ENCODE data around the gene HABP4.
A peak's percentile ranks its signal among the peaks of the same experiment; 100 is the strongest.

The HABP4 gene

GRCh38 chr9:96447406-96447805 lies 2.6 kb upstream of the HABP4 start:
- Histone ChIP-seq H3K27ac (replicated peaks) (no peak overlapping the region), H3K4me3 (replicated peaks; ENCODE audit: insufficient read depth, low read length) (no peak overlapping the region), H3K27me3 (ENCODE audit: insufficient read depth, poor library complexity, severe bottlenecking) (peaks cover 13% of the 10 kb centered on the region)
- DNase-seq (ENCODE audit: low read depth in 1 of 2, low spot score in 1 of 2), result no peak
- TF ChIP-seq, protein P1, sequence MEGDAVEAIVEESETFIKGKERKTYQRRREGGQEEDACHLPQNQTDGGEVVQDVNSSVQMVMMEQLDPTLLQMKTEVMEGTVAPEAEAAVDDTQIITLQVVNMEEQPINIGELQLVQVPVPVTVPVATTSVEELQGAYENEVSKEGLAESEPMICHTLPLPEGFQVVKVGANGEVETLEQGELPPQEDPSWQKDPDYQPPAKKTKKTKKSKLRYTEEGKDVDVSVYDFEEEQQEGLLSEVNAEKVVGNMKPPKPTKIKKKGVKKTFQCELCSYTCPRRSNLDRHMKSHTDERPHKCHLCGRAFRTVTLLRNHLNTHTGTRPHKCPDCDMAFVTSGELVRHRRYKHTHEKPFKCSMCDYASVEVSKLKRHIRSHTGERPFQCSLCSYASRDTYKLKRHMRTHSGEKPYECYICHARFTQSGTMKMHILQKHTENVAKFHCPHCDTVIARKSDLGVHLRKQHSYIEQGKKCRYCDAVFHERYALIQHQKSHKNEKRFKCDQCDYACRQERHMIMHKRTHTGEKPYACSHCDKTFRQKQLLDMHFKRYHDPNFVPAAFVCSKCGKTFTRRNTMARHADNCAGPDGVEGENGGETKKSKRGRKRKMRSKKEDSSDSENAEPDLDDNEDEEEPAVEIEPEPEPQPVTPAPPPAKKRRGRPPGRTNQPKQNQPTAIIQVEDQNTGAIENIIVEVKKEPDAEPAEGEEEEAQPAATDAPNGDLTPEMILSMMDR (IDR thresholded peaks at IDR 0.05; ENCODE audit: insufficient read depth, low read length), result no peak
- TF ChIP-seq GABPA (IDR thresholded peaks at IDR 0.05; ENCODE audit: low read depth) (no peak), SPI1 (IDR thresholded peaks at IDR 0.05; ENCODE audit: borderline replicate concordance, low read depth) (no peak), POLR2AphosphoS5 (IDR thresholded peaks at IDR 0.05; ENCODE audit: low read depth) (no peak), REST (IDR thresholded peaks at IDR 0.05; ENCODE audit: insufficient replicate concordance, low read depth) (no peak)

DNA sequence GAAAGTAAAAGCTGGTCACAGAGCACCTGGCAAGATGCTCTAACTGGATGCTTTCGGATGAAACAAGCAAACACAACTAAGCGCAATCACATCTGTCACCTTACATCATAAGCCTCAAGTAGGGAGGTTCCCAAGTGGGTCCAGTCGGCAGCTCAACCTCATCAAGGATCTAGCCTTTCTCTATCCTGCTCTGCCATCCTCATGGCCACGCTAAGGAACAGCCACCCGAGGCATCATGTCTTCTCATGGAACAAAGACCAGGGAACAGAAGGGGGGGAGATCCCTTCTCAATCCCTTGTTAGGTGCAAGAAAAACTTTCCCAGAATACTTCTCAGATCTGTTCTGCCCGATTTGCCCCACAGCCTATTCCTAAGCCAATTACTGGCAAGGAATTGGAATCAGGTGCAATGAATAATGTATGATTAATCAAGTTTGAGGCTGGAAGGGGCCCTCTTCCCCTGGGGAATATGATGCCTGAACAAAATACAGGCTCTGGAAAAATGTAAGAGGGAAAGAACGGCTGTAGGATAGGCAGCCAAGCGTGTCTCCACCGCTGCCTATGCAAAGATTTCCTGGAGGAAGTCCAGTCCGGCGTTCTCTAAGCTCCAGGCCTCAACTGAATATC lies 1.3 kb upstream of the HABP4 start:
- TF ChIP-seq POLR2AphosphoS5 (IDR thresholded peaks at IDR 0.05; ENCODE audit: low read depth), result no peak
- Histone ChIP-seq H3K27me3 (ENCODE audit: insufficient read depth, poor library complexity, severe bottlenecking) (peaks cover 13% of the 10 kb centered on the region), H3K4me3 (replicated peaks; ENCODE audit: insufficient read depth, low read length) (no peak overlapping the region), H3K27ac (replicated peaks) (no peak overlapping the region)
- DNase-seq (ENCODE audit: low read depth in 1 of 2, low spot score in 1 of 2), result no peak

DNA sequence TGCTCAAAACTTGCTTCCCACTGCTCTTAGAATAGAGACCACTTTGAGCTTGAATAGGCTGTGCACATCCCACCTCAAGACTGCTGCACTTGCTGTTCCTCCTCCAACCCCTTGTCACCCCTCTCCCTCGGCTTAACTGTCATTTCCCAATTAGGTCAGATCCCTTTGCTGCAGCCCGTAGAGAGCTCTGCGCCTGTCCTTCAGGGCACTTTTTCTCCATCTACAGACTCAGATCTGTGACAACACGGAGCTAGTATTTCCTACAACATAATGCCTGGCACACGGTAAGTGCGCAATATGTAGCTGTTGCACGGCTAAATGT lies 485 bp upstream of the HABP4 start:
- no peak overlapping the region for H3K27ac ChIP-seq (replicated peaks)
- peak in 1 of 2 experiments; percentile 21 for DNase-seq (ENCODE audit: low read depth in 1 of 2, low spot score in 1 of 2)
- peak overlapping the region; percentile 39 for H3K4me3 ChIP-seq (replicated peaks; ENCODE audit: insufficient read depth, low read length)
- H3K27me3 ChIP-seq (ENCODE audit: insufficient read depth, poor library complexity, severe bottlenecking), result peaks cover 13% of the 10 kb centered on the region
- TF ChIP-seq REST (IDR thresholded peaks at IDR 0.05; ENCODE audit: insufficient replicate concordance, low read depth), result no peak
- TF ChIP-seq, protein P1 (IDR thresholded peaks at IDR 0.05; ENCODE audit: insufficient read depth, low read length), result no peak
- no peak for TF ChIP-seq SPI1 (IDR thresholded peaks at IDR 0.05; ENCODE audit: borderline replicate concordance, low read depth)
- no peak for TF ChIP-seq POLR2AphosphoS5 (IDR thresholded peaks at IDR 0.05; ENCODE audit: low read depth)
- TF ChIP-seq GABPA (IDR thresholded peaks at IDR 0.05; ENCODE audit: low read depth), result no peak

- H3K27me3 ChIP-seq (ENCODE audit: insufficient read depth, poor library complexity, severe bottlenecking), result peaks cover 13% of the 10 kb centered on the region
- TF ChIP-seq POLR2AphosphoS5 (IDR thresholded peaks at IDR 0.05; ENCODE audit: low read depth) (no peak), REST (IDR thresholded peaks at IDR 0.05; ENCODE audit: insufficient replicate concordance, low read depth) (no peak), GABPA (IDR thresholded peaks at IDR 0.05; ENCODE audit: low read depth) (no peak), SPI1 (IDR thresholded peaks at IDR 0.05; ENCODE audit: borderline replicate concordance, low read depth) (no peak)
- TF ChIP-seq, protein P1 (IDR thresholded peaks at IDR 0.05; ENCODE audit: insufficient read depth, low read length), result no peak
- H3K4me3 ChIP-seq (replicated peaks; ENCODE audit: insufficient read depth, low read length), result peak overlapping the region; percentile 70
- DNase-seq (ENCODE audit: low read depth in 1 of 2, low spot score in 1 of 2), result no peak
- no peak overlapping the region for H3K27ac ChIP-seq (replicated peaks)
Observed at GRCh38 chr9:96450613-96451528, 902 bp downstream of the HABP4 start.
